ENCODE results near the gene ADCY6.

Gene ADCY6

DNA sequence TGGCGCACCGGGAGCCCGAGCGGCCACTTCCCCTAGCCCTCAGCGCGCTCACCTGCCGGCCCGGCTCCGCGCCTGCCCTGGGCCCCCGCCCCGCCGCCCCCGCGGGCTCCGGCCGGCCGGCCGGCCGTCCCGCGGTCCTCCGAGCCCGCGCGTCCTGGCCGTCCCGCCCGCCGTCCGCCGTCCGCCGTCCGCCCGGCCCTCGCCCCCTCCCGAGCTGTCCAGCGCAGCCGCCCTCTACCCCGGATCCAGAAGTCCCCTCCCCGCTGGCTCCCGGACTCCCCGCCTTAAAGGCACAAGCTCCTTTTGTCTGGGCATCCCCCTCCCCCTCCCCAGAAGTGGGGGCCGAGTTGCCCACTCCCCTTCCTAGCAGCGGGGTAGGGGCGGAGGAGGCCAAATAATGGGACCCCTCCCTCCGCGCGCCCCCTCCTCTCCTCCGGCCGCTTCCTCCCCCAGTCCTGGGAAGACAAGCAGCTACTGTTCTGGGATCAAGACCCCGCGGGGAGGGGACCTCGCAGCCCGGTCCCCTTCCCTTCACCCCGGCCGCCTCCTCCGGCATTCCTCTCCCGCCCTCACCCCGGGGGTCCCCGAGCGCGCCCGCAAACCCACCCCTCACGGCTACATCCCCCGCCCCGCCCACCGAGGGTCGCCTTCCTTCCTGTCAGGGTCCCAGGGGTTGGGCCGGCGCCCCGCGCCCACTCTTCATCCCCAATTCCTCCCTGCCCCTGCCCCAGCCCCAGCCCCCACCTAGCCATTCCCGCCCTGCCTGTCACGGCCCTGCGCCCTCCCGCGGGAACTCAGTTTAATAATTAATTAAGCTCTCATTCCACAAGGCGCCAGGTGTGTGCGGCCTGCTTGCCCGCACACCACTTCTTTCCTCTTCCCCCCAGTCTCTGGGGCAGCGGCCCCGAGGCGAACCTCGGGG lies at the start of gene ADCY6:
Gene ADCY6 (minus strand): TSS at position 236 of the 922 bp plus-strand sequence. CDS start 5,655 bp downstream, outside the sequence.
- DNase-seq (ENCODE audit: low read depth, low spot score), result no peak

GRCh38 chr12:48838048-48838447 lies 49.2 kb upstream of the ADCY6 start:
- no peak for DNase-seq (ENCODE audit: low read depth, low spot score)

DNA sequence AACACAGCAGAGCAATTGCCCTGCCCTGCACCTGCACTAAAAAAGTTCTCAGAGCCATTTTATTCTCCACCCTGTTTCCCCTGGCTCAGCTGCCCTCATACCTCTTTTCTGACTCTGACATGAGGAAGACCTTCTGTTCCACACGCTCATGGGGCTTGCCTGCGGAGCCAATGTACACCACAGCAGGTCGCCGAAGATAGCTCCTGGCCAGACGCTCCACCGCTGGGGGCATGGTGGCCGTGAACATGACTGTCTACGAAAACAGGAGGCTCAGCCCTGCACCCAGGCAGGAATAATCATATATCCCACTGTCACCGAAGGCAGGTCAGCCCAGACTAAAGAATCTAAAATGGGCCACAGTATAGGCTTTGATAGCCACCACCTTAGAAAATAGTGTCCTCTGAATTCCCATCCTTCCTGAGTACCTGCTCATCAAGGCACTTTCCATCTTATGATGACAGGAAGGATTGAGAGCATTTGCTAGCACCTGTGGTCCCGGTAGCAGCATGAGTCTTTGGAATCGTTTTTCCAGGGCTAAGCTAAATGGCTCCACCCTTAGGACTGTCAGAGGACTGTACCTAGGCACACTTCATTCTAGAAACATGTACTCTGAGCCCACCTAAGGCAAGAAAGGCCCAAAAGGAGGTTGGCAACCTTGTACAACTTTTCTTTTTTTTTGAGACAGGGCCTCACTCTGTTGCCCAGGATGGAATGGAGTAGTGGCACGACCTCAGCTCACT lies 43.6 kb upstream of the ADCY6 start:
- DNase-seq (ENCODE audit: low read depth, low spot score), result no peak

GRCh38 chr12:48831257-48831656 lies 42.4 kb upstream of the ADCY6 start:
- DNase-seq (ENCODE audit: low read depth, low spot score), result no peak

DNA sequence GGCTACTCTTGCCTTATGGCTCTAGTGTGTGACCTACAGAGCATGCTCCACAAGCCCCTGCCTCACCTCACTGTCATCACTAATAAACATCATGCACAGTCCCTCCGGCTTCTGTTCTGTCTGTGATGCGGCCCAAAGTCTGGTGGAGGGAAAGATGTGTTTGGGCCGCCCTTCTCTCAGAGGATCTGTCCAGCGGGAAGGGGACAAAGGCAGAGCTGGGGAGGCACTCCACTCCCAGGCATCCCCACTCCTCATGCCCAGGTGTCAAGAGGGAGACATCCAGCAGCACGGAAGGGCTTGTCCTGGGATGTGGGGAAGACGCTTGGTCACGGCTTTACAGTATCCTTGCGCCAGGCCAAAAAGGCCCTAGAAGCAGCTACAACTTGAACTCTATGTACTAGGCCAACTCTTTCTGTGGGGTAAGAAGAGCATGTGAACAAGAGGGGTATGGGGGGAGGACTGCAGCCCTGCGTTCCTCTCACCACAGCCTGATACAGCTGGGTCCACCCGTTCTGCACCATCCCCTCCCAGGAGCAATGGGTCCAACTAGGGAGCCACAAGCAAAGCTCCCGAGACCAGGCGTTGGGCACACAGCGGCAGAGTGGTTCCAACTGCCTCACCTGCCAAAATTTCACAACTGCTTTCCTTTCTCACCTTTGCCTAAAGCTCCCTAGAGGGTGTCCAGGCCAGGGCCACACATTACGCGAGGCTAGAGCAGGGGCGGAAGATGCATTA lies 40.1 kb upstream of the ADCY6 start:
- no peak for DNase-seq (ENCODE audit: low read depth, low spot score)

GRCh38 chr12:48828293-48828692 lies 39.4 kb upstream of the ADCY6 start:
- DNase-seq (ENCODE audit: low read depth, low spot score), result no peak

GRCh38 chr12:48827513-48828096 lies 38.7 kb upstream of the ADCY6 start:
- DNase-seq (ENCODE audit: low read depth, low spot score), result no peak

DNA sequence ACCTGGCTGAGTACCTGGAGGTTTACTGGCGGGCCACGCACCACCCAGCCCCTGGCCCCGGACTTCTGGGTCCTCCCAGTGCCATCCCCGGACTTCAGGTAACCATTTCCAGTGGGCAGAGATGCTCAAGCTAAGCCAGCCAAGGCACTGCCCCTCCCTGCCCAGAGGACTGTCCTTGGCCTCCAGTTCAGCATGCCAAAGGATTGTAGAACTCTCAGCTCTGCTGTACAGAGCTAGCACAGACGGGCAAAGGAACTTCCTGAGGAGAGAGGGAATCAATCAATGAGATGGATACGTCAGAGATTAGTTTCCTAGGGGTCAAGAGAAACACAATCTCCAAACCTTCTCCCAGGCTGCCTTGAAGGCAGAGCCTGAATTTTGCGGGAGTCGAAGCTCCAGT lies 38.1 kb upstream of the ADCY6 start:
- no peak for DNase-seq (ENCODE audit: low read depth, low spot score)

- no peak for DNase-seq (ENCODE audit: low read depth, low spot score)
These were observed 37.4 kb upstream of the ADCY6 start for GRCh38 chr12:48826209-48826855.

GRCh38 chr12:48824905-48825304 lies 36.0 kb upstream of the ADCY6 start:
- no peak for DNase-seq (ENCODE audit: low read depth, low spot score)

- DNase-seq (ENCODE audit: low read depth, low spot score), result no peak
These were observed 35.2 kb upstream of the ADCY6 start for GRCh38 chr12:48824112-48824511.

DNA sequence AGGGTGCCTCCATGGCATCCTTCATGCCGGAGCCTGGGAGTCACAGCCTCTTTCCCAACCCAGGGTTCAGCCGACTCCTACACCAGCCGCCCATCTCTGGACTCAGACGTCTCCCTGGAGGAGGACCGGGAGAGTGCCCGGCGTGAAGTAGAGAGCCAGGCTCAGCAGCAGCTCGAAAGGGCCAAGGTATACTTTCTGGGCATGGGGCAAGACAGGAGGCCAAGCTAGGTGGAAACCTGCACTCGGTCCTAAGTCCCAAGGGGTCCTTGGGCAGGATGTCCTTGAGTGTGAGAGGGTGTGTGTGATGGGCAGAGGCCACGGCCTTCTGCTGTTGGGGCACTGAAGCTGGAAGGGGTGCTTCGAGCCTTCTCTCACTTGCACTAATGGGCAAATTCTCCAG lies 34.4 kb upstream of the ADCY6 start:
- DNase-seq (ENCODE audit: low read depth, low spot score), result no peak

GRCh38 chr12:48822711-48823110 lies 33.8 kb upstream of the ADCY6 start:
- no peak for DNase-seq (ENCODE audit: low read depth, low spot score)

- no peak for DNase-seq (ENCODE audit: low read depth, low spot score)
These were observed 33.2 kb upstream of the ADCY6 start for GRCh38 chr12:48822139-48822538.

GRCh38 chr12:48819986-48820725 lies 31.3 kb upstream of the ADCY6 start:
- DNase-seq (ENCODE audit: low read depth, low spot score), result no peak

DNA sequence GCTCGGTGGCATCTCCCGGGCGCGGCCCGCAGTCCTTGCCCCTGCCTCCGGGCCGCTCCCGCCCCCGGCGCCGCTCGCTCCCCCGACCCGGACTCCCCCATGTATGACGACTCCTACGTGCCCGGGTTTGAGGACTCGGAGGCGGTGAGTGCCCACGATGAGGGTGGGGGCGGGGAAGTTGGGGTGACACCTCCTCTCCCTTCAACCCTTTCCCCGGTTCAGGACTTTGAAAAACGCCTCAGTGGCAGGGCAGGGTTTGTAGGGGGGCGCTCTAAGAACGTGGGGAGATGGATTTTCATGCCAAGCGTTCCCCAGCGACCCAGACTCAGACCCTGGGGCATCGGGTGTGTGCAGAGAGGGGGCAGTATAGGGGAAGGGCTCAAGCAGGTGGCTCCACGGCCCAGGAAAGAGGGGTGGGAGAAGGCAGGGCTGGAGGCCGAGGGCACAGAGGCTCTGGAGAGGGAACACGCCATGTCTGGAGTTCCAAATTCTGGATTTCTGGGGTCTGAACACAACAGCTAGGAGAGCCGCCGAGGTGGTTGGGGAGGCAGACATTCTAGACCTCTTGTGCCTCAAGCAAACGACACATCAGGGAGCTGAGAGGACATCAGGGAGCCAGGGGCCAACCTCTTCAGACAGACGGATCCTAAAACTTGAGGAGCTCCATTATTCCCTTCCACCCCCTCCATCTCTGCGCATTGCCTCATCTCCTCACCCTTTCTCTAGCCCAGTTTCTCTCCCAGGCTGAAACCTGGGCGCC lies 30.1 kb upstream of the ADCY6 start:
- DNase-seq (ENCODE audit: low read depth, low spot score), result no peak

DNA sequence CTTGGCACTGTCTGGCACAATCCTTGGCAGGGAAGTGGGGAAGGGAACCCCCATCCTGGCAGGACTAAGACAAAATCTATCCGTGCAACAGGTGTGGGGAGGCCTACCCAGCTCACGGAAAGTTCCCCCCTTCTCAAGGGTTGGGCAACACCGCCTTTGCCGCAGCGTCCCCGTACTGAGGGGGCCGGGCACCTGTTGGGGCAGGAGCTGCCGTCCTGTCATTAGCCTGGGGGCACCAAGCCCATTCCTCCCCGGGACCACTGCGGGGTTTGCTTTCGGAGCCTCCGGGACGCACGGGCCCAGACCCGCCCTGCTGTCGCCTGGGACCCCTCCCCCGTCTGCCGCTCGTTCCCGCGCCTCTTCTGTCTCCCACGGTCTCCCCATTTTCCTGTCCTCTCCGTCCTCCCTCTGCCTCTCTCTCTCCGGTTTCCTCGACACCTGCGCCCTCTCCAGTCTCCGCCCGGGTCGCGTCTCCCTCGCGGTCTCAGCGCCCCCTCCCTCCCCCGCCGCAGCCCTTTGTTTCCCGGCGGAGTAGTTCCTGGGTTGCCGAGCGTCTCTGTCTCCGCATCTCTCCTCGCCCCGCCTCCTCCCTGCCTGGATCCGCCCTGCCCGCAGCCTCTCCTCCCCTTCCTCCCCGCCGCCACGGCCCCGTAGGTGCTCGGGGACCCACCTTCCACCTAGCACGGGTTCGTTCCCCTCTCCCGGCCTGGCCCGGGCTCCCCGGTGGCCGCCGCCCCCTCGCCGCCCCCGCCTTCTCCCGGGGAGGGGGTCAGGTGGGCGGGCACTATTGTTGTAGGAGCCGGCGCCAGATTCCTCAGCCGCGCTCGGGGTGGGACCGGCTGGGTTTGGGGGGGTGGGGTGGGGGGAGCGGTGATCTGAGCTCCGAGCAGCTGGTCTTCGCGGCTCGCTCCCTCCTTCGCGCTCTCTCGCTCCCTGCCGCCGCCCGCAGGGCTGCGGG lies 29.3 kb upstream of the ADCY6 start, which contains the start of gene CACNB3:
Gene CACNB3 (plus strand): TSS at position 624 of the 958 bp plus-strand sequence. CDS start 434 bp downstream, outside the sequence.
- no peak for DNase-seq (ENCODE audit: low read depth, low spot score)

GRCh38 chr12:48816143-48816854 lies 27.4 kb upstream of the ADCY6 start:
- DNase-seq (ENCODE audit: low read depth, low spot score), result no peak

Data from smooth muscle cell of the brain vasculature (primary cell).